ENCODE measurements around the gene CAMKMT.

Gene CAMKMT

GRCh38 chr2:44562737-44563136 is 201.0 kb downstream of the CAMKMT start:
- Histone ChIP-seq H3F3A (ENCODE audit: insufficient read depth) (0 out of 2 replicates have a peak, but pooled peaks cover 6% of the 10 kb centered on the region), H3K27ac (ENCODE audit: low read depth, low read length) (no peak overlapping the region), H3K79me2 (ENCODE audit: insufficient read depth, low read length) (no peaks in the 10 kb centered on the region), H3K9me2 (replicated peaks; ENCODE audit: insufficient read depth, low read length) (no peaks in the 10 kb centered on the region), H2AFZ (ENCODE audit: low read depth, low read length, severe bottlenecking) (no peak overlapping the region), H3K4me3 (ENCODE audit: insufficient read depth, low read length, poor library complexity, severe bottlenecking) (no peak overlapping the region), H3K36me3 (ENCODE audit: low read length) (no peaks in the 10 kb centered on the region), H3K4me2 (ENCODE audit: low read depth, low read length, poor library complexity, severe bottlenecking) (no peak overlapping the region), H4K20me1 (ENCODE audit: low read depth, low read length) (no peaks in the 10 kb centered on the region), H3K9ac (ENCODE audit: low read length) (no peak overlapping the region), H3K9me3 (ENCODE audit: insufficient read depth, low read length) (no peaks in the 10 kb centered on the region), H3K27me3 (ENCODE audit: low read length) (no peaks in the 10 kb centered on the region)
- no peak for TF ChIP-seq EZH2phosphoT487 (conservative IDR thresholded peaks at IDR 0.05; ENCODE audit: low read length)
- TF ChIP-seq CTCF (IDR thresholded peaks at IDR 0.05; ENCODE audit: insufficient read depth, low read length, poor library complexity, severe bottlenecking): no peak

GRCh38 chr2:44564752-44565151 is 203.0 kb downstream of the CAMKMT start:
- no peak overlapping the region for H3K4me2 ChIP-seq (ENCODE audit: low read depth, low read length, poor library complexity, severe bottlenecking)
- no peak overlapping the region for H2AFZ ChIP-seq (ENCODE audit: low read depth, low read length, severe bottlenecking)
- H3K4me3 ChIP-seq (ENCODE audit: insufficient read depth, low read length, poor library complexity, severe bottlenecking): no peak overlapping the region
- no peak overlapping the region for H3K27ac ChIP-seq (ENCODE audit: low read depth, low read length)
- no peaks in the 10 kb centered on the region for H3K79me2 ChIP-seq (ENCODE audit: insufficient read depth, low read length)
- TF ChIP-seq EZH2phosphoT487 (conservative IDR thresholded peaks at IDR 0.05; ENCODE audit: low read length): no peak
- no peak for TF ChIP-seq CTCF (IDR thresholded peaks at IDR 0.05; ENCODE audit: insufficient read depth, low read length, poor library complexity, severe bottlenecking)
- H3K9me3 ChIP-seq (ENCODE audit: insufficient read depth, low read length): no peaks in the 10 kb centered on the region
- H4K20me1 ChIP-seq (ENCODE audit: low read depth, low read length): 0 out of 2 replicates have a peak, but pooled peaks cover 3% of the 10 kb centered on the region
- H3K27me3 ChIP-seq (ENCODE audit: low read length): no peaks in the 10 kb centered on the region
- no peaks in the 10 kb centered on the region for H3K9me2 ChIP-seq (replicated peaks; ENCODE audit: insufficient read depth, low read length)
- no peak overlapping the region for H3K9ac ChIP-seq (ENCODE audit: low read length)
- no peaks in the 10 kb centered on the region for H3F3A ChIP-seq (ENCODE audit: insufficient read depth)
- H3K36me3 ChIP-seq (ENCODE audit: low read length): no peaks in the 10 kb centered on the region

- 0 out of 2 replicates have a peak, but pooled peaks cover 3% of the 10 kb centered on the region for H4K20me1 ChIP-seq (ENCODE audit: low read depth, low read length)
- H3K9me2 ChIP-seq (replicated peaks; ENCODE audit: insufficient read depth, low read length): no peaks in the 10 kb centered on the region
- no peaks in the 10 kb centered on the region for H3K79me2 ChIP-seq (ENCODE audit: insufficient read depth, low read length)
- H3K4me3 ChIP-seq (ENCODE audit: insufficient read depth, low read length, poor library complexity, severe bottlenecking): no peak overlapping the region
- H3K9me3 ChIP-seq (ENCODE audit: insufficient read depth, low read length): no peaks in the 10 kb centered on the region
- H3K36me3 ChIP-seq (ENCODE audit: low read length): no peaks in the 10 kb centered on the region
- no peak for TF ChIP-seq CTCF (IDR thresholded peaks at IDR 0.05; ENCODE audit: insufficient read depth, low read length, poor library complexity, severe bottlenecking)
- no peak for TF ChIP-seq EZH2phosphoT487 (conservative IDR thresholded peaks at IDR 0.05; ENCODE audit: low read length)
- H2AFZ ChIP-seq (ENCODE audit: low read depth, low read length, severe bottlenecking): no peak overlapping the region
- H3K4me2 ChIP-seq (ENCODE audit: low read depth, low read length, poor library complexity, severe bottlenecking): no peak overlapping the region
- H3K27ac ChIP-seq (ENCODE audit: low read depth, low read length): no peak overlapping the region
- no peaks in the 10 kb centered on the region for H3K27me3 ChIP-seq (ENCODE audit: low read length)
- no peaks in the 10 kb centered on the region for H3F3A ChIP-seq (ENCODE audit: insufficient read depth)
- H3K9ac ChIP-seq (ENCODE audit: low read length): no peak overlapping the region
Observed at GRCh38 chr2:44566059-44566458, 204.3 kb downstream of the CAMKMT start.
